HepG2 (cell line): ENCODE measurements around the gene KCNQ1OT1. TPM values are rescaled to one million over a fixed set of nuclear protein-coding genes. Genes with fewer than 3 reads are reported as not detected.

Experiments used
- JUN ChIP-seq: sonication (generic); formaldehyde crosslinking; IDR thresholded peaks from 2 replicates; pipeline ENCODE4 v1.4.0; 2020; ENCODE audit warnings: mild to moderate bottlenecking, missing genetic modification reagents
- KDM1A ChIP-seq: IDR thresholded peaks from 2 replicates; pipeline ENCODE4 v1.6.1; 2016; ENCODE audit warnings: missing compliant biosample characterization
- PCBP2 ChIP-seq: fragments of 200-400 bp; formaldehyde crosslinking; optimal IDR thresholded peaks from 2 replicates; pipeline ENCODE3; 2018; ENCODE audit warnings: low read length, low read depth; ENCODE audit not compliant: poor library complexity, severe bottlenecking
- PHF21A ChIP-seq: sonication (generic); formaldehyde crosslinking; IDR thresholded peaks from 2 replicates; pipeline ENCODE4 v1.5.0; 2020; ENCODE audit warnings: mild to moderate bottlenecking, missing genetic modification reagents
- RARA ChIP-seq: IDR thresholded peaks from 2 replicates; pipeline ENCODE4 v1.6.1; 2016; ENCODE audit warnings: missing genetic modification reagents, missing compliant biosample characterization
- RARG ChIP-seq: sonication (generic); formaldehyde crosslinking; IDR thresholded peaks from 2 replicates; pipeline ENCODE4 v1.4.0; 2020; ENCODE audit warnings: low read depth, mild to moderate bottlenecking, missing genetic modification reagents
- ZNF121 ChIP-seq: sonication (generic); formaldehyde crosslinking; IDR thresholded peaks from 2 replicates; pipeline ENCODE4 v1.5.0; 2020; ENCODE audit warnings: mild to moderate bottlenecking, missing genetic modification reagents
- ZNF660 ChIP-seq: sonication (generic); formaldehyde crosslinking; IDR thresholded peaks from 2 replicates; pipeline ENCODE4 v1.5.1; 2020; ENCODE audit warnings: mild to moderate bottlenecking, low read depth, missing genetic modification reagents, borderline replicate concordance
- ZNF737 ChIP-seq: sonication (generic); formaldehyde crosslinking; IDR thresholded peaks from 2 replicates; pipeline ENCODE4 v1.5.0; 2020; ENCODE audit warnings: missing genetic modification reagents, mild to moderate bottlenecking, borderline replicate concordance
- ZNF83 ChIP-seq: sonication (generic); formaldehyde crosslinking; IDR thresholded peaks from 2 replicates; pipeline ENCODE4 v1.4.0; 2020; ENCODE audit warnings: missing genetic modification reagents, mild to moderate bottlenecking, borderline replicate concordance
- ZSCAN22 ChIP-seq: sonication (generic); formaldehyde crosslinking; IDR thresholded peaks from 2 replicates; pipeline ENCODE4 v1.4.0; 2020; ENCODE audit warnings: mild to moderate bottlenecking, missing genetic modification reagents
- polyA plus RNA-seq, 8 experiments: library from polyadenylated mRNA; depleted of rRNA in 3 of 8; stranded (reverse) in 7 of 8; unstranded in 1 of 8; fragments of >200 nt; fragmentation: Illumina TruSeq in 4 of 8; extraction: Trizol in 4 of 8; gene quantifications; 2 replicates each; pipeline versions ENCODE4 v1.2.1 to v1.2.3, GENCODE V29; 2011 to 2016; ENCODE audit warnings: low read depth in 4 of 8, missing spikeins in 1 of 8, mixed read lengths in 1 of 8; ENCODE audit not compliant: insufficient read depth in 1 of 8
- total RNA-seq, 5 experiments: library from RNA; depleted of rRNA; stranded (reverse); fragments of >200 nt; fragmentation: Illumina TruSeq; extraction: Trizol; gene quantifications; 2 replicates each; pipeline ENCODE4 v1.2.3, GENCODE V29; 2016; ENCODE audit warnings: low read depth in 1 of 5
- TF ChIP-seq, protein P1 (sequence below): sonication (generic); formaldehyde crosslinking; IDR thresholded peaks from 2 replicates; pipeline ENCODE4 v1.4.0; 2020; ENCODE audit warnings: missing genetic modification reagents, borderline replicate concordance
- TF ChIP-seq, protein P2 (sequence below): IDR thresholded peaks from 2 replicates; pipeline ENCODE4 v1.6.1; 2016; ENCODE audit warnings: low read depth
- TF ChIP-seq, protein P3 (sequence below): IDR thresholded peaks from 2 replicates; pipeline ENCODE4 v1.6.1; 2016; ENCODE audit warnings: missing compliant biosample characterization, missing genetic modification reagents, borderline replicate concordance
- TF ChIP-seq, protein P4 (sequence below): conservative IDR thresholded peaks from 2 replicates; pipeline ENCODE4 v1.6.1; 2018; ENCODE audit warnings: missing genetic modification reagents
- TF ChIP-seq, protein P5 (sequence below): sonication (generic); formaldehyde crosslinking; IDR thresholded peaks from 2 replicates; pipeline ENCODE4 v1.5.1; 2020; ENCODE audit warnings: mild to moderate bottlenecking, missing genetic modification reagents, borderline replicate concordance
- TF ChIP-seq, protein P6 (sequence below): sonication (generic); formaldehyde crosslinking; conservative IDR thresholded peaks from 2 replicates; pipeline ENCODE4 v1.8.0; 2022; ENCODE audit warnings: mild to moderate bottlenecking, moderate library complexity, missing genetic modification reagents

The KCNQ1OT1 gene
- total and polyA plus RNA-seq, 2 of the 13 experiments (the other 11 are each of a cell fraction or from before 2014, with no cell fraction given): 1.3 to 18.9 TPM

DNA sequence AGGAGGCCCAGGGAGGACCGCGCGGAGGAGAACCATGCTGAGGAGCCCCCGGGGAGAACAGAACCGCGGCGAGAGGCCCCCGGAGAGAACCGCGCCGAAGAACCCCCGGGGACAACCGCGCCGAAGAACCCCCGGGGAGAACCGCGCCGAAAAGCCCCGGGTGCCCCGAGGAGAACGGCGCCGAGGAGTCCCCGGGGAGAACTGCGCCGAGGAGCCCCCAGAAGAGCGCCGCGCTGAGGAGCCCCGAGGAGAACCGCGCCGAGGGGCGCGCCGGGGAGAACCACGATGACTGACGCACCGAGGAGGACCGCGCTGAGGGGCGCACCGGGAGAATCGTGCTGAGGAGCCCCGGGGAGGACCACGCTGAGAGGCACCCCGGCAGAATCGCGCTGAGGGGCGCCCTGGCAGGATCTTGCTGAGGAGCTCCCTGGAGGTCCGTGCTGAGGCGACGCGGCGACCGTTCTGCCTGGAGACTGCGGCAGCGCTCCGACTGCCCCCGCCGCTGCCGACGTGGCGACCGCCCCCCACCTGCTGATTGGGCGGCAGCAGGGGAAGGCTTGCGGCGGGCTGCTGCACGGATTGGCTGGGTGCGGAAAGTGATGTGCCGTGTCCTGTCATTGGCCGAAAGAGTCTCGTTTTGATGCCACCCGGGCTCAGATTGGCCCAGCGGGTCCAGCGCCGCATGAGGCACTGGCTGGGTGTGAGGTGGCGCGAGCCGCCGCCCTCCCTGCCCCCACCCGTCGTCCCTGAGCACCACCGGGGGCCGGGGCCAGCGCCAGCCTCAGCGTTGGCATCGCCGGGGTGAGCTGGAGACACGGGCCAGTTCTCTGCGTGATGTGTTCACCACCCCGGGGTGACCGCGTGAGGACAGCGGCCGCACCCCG, at the start of gene KCNQ1OT1 (continued):
- TF ChIP-seq, protein P1, sequence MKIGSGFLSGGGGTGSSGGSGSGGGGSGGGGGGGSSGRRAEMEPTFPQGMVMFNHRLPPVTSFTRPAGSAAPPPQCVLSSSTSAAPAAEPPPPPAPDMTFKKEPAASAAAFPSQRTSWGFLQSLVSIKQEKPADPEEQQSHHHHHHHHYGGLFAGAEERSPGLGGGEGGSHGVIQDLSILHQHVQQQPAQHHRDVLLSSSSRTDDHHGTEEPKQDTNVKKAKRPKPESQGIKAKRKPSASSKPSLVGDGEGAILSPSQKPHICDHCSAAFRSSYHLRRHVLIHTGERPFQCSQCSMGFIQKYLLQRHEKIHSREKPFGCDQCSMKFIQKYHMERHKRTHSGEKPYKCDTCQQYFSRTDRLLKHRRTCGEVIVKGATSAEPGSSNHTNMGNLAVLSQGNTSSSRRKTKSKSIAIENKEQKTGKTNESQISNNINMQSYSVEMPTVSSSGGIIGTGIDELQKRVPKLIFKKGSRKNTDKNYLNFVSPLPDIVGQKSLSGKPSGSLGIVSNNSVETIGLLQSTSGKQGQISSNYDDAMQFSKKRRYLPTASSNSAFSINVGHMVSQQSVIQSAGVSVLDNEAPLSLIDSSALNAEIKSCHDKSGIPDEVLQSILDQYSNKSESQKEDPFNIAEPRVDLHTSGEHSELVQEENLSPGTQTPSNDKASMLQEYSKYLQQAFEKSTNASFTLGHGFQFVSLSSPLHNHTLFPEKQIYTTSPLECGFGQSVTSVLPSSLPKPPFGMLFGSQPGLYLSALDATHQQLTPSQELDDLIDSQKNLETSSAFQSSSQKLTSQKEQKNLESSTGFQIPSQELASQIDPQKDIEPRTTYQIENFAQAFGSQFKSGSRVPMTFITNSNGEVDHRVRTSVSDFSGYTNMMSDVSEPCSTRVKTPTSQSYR (CRISPR knock-in tag): peak; percentile 93
- TF ChIP-seq ZNF121: 0 out of 2 replicates have a peak, but pooled peaks have one; percentile 16
- TF ChIP-seq KDM1A (CRISPR knock-in tag): no peak
- TF ChIP-seq RARA (CRISPR knock-in tag): no peak; the same call in none of the 2 replicates
- 0 out of 2 replicates have a peak, but pooled peaks have one; percentile 8 for TF ChIP-seq RARG (CRISPR knock-in tag)
- TF ChIP-seq, protein P2, sequence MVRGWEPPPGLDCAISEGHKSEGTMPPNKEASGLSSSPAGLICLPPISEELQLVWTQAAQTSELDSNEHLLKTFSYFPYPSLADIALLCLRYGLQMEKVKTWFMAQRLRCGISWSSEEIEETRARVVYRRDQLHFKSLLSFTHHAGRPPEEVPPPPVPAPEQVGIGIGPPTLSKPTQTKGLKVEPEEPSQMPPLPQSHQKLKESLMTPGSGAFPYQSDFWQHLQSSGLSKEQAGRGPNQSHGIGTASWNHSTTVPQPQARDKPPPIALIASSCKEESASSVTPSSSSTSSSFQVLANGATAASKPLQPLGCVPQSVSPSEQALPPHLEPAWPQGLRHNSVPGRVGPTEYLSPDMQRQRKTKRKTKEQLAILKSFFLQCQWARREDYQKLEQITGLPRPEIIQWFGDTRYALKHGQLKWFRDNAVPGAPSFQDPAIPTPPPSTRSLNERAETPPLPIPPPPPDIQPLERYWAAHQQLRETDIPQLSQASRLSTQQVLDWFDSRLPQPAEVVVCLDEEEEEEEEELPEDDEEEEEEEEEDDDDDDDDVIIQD (CRISPR knock-in tag): peak; percentile 36; the same call in 1 of the 2 replicates
- TF ChIP-seq, protein P3, sequence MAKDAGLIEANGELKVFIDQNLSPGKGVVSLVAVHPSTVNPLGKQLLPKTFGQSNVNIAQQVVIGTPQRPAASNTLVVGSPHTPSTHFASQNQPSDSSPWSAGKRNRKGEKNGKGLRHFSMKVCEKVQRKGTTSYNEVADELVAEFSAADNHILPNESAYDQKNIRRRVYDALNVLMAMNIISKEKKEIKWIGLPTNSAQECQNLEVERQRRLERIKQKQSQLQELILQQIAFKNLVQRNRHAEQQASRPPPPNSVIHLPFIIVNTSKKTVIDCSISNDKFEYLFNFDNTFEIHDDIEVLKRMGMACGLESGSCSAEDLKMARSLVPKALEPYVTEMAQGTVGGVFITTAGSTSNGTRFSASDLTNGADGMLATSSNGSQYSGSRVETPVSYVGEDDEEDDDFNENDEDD: peak; percentile 69; the same call in 1 of the 2 replicates
- no peak for TF ChIP-seq ZNF83
- TF ChIP-seq PHF21A: peak; percentile 79
- TF ChIP-seq, protein P4, sequence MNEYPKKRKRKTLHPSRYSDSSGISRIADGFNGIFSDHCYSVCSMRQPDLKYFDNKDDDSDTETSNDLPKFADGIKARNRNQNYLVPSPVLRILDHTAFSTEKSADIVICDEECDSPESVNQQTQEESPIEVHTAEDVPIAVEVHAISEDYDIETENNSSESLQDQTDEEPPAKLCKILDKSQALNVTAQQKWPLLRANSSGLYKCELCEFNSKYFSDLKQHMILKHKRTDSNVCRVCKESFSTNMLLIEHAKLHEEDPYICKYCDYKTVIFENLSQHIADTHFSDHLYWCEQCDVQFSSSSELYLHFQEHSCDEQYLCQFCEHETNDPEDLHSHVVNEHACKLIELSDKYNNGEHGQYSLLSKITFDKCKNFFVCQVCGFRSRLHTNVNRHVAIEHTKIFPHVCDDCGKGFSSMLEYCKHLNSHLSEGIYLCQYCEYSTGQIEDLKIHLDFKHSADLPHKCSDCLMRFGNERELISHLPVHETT (CRISPR knock-in tag): peak; percentile 62; the same call in 1 of the 2 replicates
- TF ChIP-seq JUN (CRISPR knock-in tag): no peak
- TF ChIP-seq PCBP2: no peak
- TF ChIP-seq ZNF660 (CRISPR knock-in tag): 0 out of 2 replicates have a peak, but pooled peaks have one; percentile 49
- TF ChIP-seq, protein P5, sequence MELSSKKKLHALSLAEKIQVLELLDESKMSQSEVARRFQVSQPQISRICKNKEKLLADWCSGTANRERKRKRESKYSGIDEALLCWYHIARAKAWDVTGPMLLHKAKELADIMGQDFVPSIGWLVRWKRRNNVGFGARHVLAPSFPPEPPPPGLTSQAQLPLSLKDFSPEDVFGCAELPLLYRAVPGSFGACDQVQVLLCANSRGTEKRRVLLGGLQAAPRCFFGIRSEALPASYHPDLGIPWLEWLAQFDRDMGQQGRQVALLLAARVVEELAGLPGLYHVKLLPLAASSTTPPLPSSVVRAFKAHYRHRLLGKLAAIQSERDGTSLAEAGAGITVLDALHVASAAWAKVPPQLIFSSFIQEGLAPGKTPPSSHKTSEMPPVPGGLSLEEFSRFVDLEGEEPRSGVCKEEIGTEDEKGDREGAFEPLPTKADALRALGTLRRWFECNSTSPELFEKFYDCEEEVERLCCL: no peak; the same call in 1 of the 2 replicates
- TF ChIP-seq ZNF737: no peak
- TF ChIP-seq, protein P6, sequence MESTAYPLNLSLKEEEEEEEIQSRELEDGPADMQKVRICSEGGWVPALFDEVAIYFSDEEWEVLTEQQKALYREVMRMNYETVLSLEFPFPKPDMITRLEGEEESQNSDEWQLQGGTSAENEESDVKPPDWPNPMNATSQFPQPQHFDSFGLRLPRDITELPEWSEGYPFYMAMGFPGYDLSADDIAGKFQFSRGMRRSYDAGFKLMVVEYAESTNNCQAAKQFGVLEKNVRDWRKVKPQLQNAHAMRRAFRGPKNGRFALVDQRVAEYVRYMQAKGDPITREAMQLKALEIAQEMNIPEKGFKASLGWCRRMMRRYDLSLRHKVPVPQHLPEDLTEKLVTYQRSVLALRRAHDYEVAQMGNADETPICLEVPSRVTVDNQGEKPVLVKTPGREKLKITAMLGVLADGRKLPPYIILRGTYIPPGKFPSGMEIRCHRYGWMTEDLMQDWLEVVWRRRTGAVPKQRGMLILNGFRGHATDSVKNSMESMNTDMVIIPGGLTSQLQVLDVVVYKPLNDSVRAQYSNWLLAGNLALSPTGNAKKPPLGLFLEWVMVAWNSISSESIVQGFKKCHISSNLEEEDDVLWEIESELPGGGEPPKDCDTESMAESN (CRISPR knock-in tag): peak; percentile 91
- no peak for TF ChIP-seq ZSCAN22
